ENCODE results near the gene LY6G6F. TPM values are rescaled to one million over a fixed set of nuclear protein-coding genes. Genes with fewer than 3 reads are reported as not detected.

The LY6G6F gene
- total and polyA plus RNA-seq, 3 donors from 2014 or later: 0.41 TPM; not detected in 2

- intact Hi-C loops (cut with DNase I; ENCODE audit: low total_unique reads): no loop called here
- Histone ChIP-seq H3K9me3 (no peaks in the 10 kb centered on the region), H3K27ac (peak overlapping the region; percentile 90 to 97), H3K4me3 (peak overlapping the region; percentile 81 to 93), H3K4me1 (peaks cover 47% of the 10 kb centered on the region), H3K36me3 (ENCODE audit: low read depth, missing control alignments) (no peaks in the 10 kb centered on the region), H3K27me3 (no peaks in the 10 kb centered on the region)
- no peak for TF ChIP-seq POLR2A (IDR thresholded peaks at IDR 0.05)
- no peak for TF ChIP-seq CTCF (IDR thresholded peaks at IDR 0.05)
- DNase-seq: no peak
- 39 to 45% methylated on average over 9 of the region's 9 CpGs for WGBS, 2 donors
These were observed 43.3 kb upstream of the LY6G6F start for GRCh38 chr6:31663126-31663960.

- TF ChIP-seq CTCF (IDR thresholded peaks at IDR 0.05) (no peak), POLR2A (IDR thresholded peaks at IDR 0.05) (no peak)
- Histone ChIP-seq H3K27me3 (no peaks in the 10 kb centered on the region), H3K36me3 (ENCODE audit: low read depth, missing control alignments) (no peaks in the 10 kb centered on the region), H3K27ac (peak overlapping the region; percentile 90 to 97), H3K9me3 (no peaks in the 10 kb centered on the region), H3K4me3 (peak overlapping the region; percentile 81 to 93), H3K4me1 (peaks cover 40% of the 10 kb centered on the region)
- DNase-seq: peak; percentile 33
- 5 to 7% methylated on average over 16 to 17 of the region's 17 CpGs for WGBS, 2 donors
- intact Hi-C loops (cut with DNase I; ENCODE audit: low total_unique reads): no loop called here
These were observed 42.5 kb upstream of the LY6G6F start for GRCh38 chr6:31663961-31664789.

GRCh38 chr6:31664790-31665500 is 41.7 kb upstream of the LY6G6F start, which contains the start of gene GPANK1:
Gene GPANK1, minus strand, starts transcription at chr6:31664997. Its CDS starts 519 bp downstream, at chr6:31664478.
- H3K4me1 ChIP-seq: peaks cover 33% of the 10 kb centered on the region
- peak within 1 kb of the TSS; percentile 81 to 93 for H3K4me3 ChIP-seq
- peak; percentile 97 for DNase-seq
- intact Hi-C loops (cut with DNase I; ENCODE audit: low total_unique reads): no loop called here
- H3K36me3 ChIP-seq (ENCODE audit: low read depth, missing control alignments): no peaks in the 10 kb centered on the region
- no peaks in the 10 kb centered on the region for H3K27me3 ChIP-seq
- peak within 1 kb of the TSS; percentile 90 to 97 for H3K27ac ChIP-seq
- no peak for TF ChIP-seq CTCF (IDR thresholded peaks at IDR 0.05)
- TF ChIP-seq POLR2A (IDR thresholded peaks at IDR 0.05): no peak
- no peaks in the 10 kb centered on the region for H3K9me3 ChIP-seq
- 0 to 1% methylated on average over 20 to 39 of the region's 39 CpGs for WGBS, 2 donors

- intact Hi-C loops (cut with DNase I; ENCODE audit: low total_unique reads): no loop called here
- H3K4me1 ChIP-seq: peaks cover 33% of the 10 kb centered on the region
- WGBS, 2 donors: 0% methylated on average over 33 to 63 of the region's 63 CpGs
- no peaks in the 10 kb centered on the region for H3K9me3 ChIP-seq
- H3K27ac ChIP-seq: peak within 1 kb of the TSS; percentile 90 to 97
- TF ChIP-seq POLR2A (IDR thresholded peaks at IDR 0.05) (no peak), CTCF (IDR thresholded peaks at IDR 0.05) (no peak)
- no peaks in the 10 kb centered on the region for H3K36me3 ChIP-seq (ENCODE audit: low read depth, missing control alignments)
- no peaks in the 10 kb centered on the region for H3K27me3 ChIP-seq
- DNase-seq: peak; percentile 100
- peak within 1 kb of the TSS; percentile 81 to 93 for H3K4me3 ChIP-seq
These were observed 40.9 kb upstream of the LY6G6F start, which contains the start of gene CSNK2B for GRCh38 chr6:31665501-31666336. Gene CSNK2B, plus strand, starts transcription at chr6:31666080. Its CDS starts 752 bp downstream, at chr6:31666832.
